H1 (cell line): ENCODE measurements around the gene NRXN2. TPM values are rescaled to one million over a fixed set of nuclear protein-coding genes. Genes with fewer than 3 reads are reported as not detected.
A peak's percentile ranks its signal among the peaks of the same experiment; 100 is the strongest.

Experiments used
- CTCF ChIA-PET: fragments of 300-600 bp; sonication (Branson Sonifier 250); formaldehyde crosslinking; loops from one replicate; lab custom pipeline; 2021; ENCODE audit not compliant: partially characterized antibody; lab: Charles Lee
- POLR2A ChIA-PET: fragments of 300-600 bp; sonication (Branson Sonifier 250); formaldehyde crosslinking; loops from one replicate; lab custom pipeline; 2021; ENCODE audit warnings: inconsistent platforms; ENCODE audit not compliant: partially characterized antibody; lab: Charles Lee
- DNase-seq, 2 experiments: peaks; one replicate each; pipeline versions ENCODE4 v3.0.0 to v3.0.0-alpha.2; 2010 to 2022; ENCODE audit warnings: low spot score in 2 of 2, low read depth in 1 of 2, mixed read lengths in 1 of 2
- FAIRE-seq: peaks from 2 replicates; lab custom pipeline; 2011; peaks lifted over from hg19 to GRCh38; lab: Jason Lieb, UNC
- H2AFZ ChIP-seq: 2 replicates; pipeline ENCODE4 v1.8.1; 2012; ENCODE audit warnings: low read length, inconsistent platforms
- H2AK5ac ChIP-seq: 2 replicates; pipeline ENCODE4 v1.6.1; 2013; ENCODE audit warnings: low read depth, low read length
- H2BK120ac ChIP-seq: replicated peaks from 2 replicates; pipeline ENCODE3; 2013; ENCODE audit warnings: low read depth, low read length, inconsistent platforms
- H2BK12ac ChIP-seq: 2 replicates; pipeline ENCODE4 v1.6.1; 2013; ENCODE audit warnings: low read depth, low read length
- H2BK15ac ChIP-seq: 2 replicates; pipeline ENCODE4 v1.6.1; 2013; ENCODE audit warnings: low read length
- H2BK20ac ChIP-seq: 2 replicates; pipeline ENCODE4 v1.6.1; 2013; ENCODE audit warnings: low read length
- H2BK5ac ChIP-seq: 2 replicates; pipeline ENCODE4 v1.6.1; 2013; ENCODE audit warnings: low read depth, low read length
- H3K14ac ChIP-seq: 2 replicates; pipeline ENCODE4 v1.6.1; 2013; ENCODE audit warnings: inconsistent platforms; ENCODE audit not compliant: insufficient read length
- H3K18ac ChIP-seq: 2 replicates; pipeline ENCODE4 v1.6.1; 2013; ENCODE audit warnings: low read length; ENCODE audit errors: extremely low read depth
- H3K23ac ChIP-seq: 2 replicates; pipeline ENCODE4 v1.6.1; 2013; ENCODE audit warnings: inconsistent platforms; ENCODE audit not compliant: insufficient read length
- H3K23me2 ChIP-seq: 2 replicates; pipeline ENCODE4 v1.6.1; 2013; ENCODE audit warnings: low read depth, low read length
- H3K27ac ChIP-seq: 2 replicates; pipeline ENCODE4 v1.6.1; 2011; ENCODE audit warnings: low read depth, low read length, inconsistent platforms
- H3K27me3 ChIP-seq, 4 experiments: replicated peaks in 1 of 4; 1 replicate in 1 of 4; 2 replicates in 3 of 4; pipeline versions ENCODE4 v1.6.1 to v1.8.1; 2011 to 2013; ENCODE audit warnings: low read length in 3 of 4, mild to moderate bottlenecking in 3 of 4, inconsistent platforms in 2 of 4, mixed read lengths in 2 of 4, moderate library complexity in 1 of 4; ENCODE audit not compliant: control insufficient read depth in 3 of 4, insufficient read depth in 3 of 4; ENCODE audit errors: extremely low read depth in 1 of 4
- H3K36me3 ChIP-seq, 4 experiments: 2 replicates each; pipeline versions ENCODE4 v1.6.1 to v1.8.1; 2011 to 2013; ENCODE audit warnings: mild to moderate bottlenecking in 4 of 4, low read length in 3 of 4, moderate library complexity in 2 of 4, control low read depth in 1 of 4, inconsistent platforms in 1 of 4; ENCODE audit not compliant: insufficient read depth in 4 of 4, control insufficient read depth in 2 of 4
- H3K4ac ChIP-seq: replicated peaks from 2 replicates; pipeline ENCODE3; 2013; ENCODE audit warnings: low read length, low read depth, mixed read lengths, inconsistent platforms; ENCODE audit not compliant: insufficient read length
- H3K4me1 ChIP-seq, 4 experiments: replicated peaks in 1 of 4; 1 replicate in 1 of 4; 2 replicates in 3 of 4; pipeline versions ENCODE4 v1.6.1 to v1.8.1; 2011 to 2013; ENCODE audit warnings: low read length in 3 of 4, inconsistent platforms in 2 of 4, mixed read lengths in 1 of 4; ENCODE audit not compliant: insufficient read depth in 4 of 4, control insufficient read depth in 3 of 4
- H3K4me2 ChIP-seq, 2 experiments: 2 replicates each; pipeline versions ENCODE4 v1.6.1 to v1.8.1; 2011 to 2013; ENCODE audit warnings: low read depth in 2 of 2, low read length in 2 of 2, control low read depth in 1 of 2, inconsistent platforms in 1 of 2, mild to moderate bottlenecking in 1 of 2; ENCODE audit not compliant: insufficient read depth in 1 of 2
- H3K4me3 ChIP-seq, 4 experiments: fragments of 200-600, 300-600 bp in 1 of 4; sonication (generic), shearing (Covaris generic), sonication (Bioruptor Twin) in 1 of 4; 2 replicates each; pipeline versions ENCODE4 v1.5.1 to v1.8.1; 2011 to 2016; ENCODE audit warnings: low read length in 4 of 4, low read depth in 3 of 4, control low read depth in 2 of 4, inconsistent platforms in 2 of 4, mild to moderate bottlenecking in 2 of 4, mixed read lengths in 1 of 4, moderate library complexity in 1 of 4; ENCODE audit not compliant: insufficient read depth in 2 of 4; ENCODE audit errors: extremely low read depth in 1 of 4
- H3K56ac ChIP-seq: replicated peaks from 2 replicates; pipeline ENCODE3; 2013; ENCODE audit warnings: low read depth, mild to moderate bottlenecking, mixed read lengths, low read length, inconsistent platforms; ENCODE audit not compliant: insufficient read length
- H3K79me1 ChIP-seq: 2 replicates; pipeline ENCODE4 v1.6.1; 2013; ENCODE audit warnings: low read depth, low read length, control low read depth
- H3K79me2 ChIP-seq, 2 experiments: 2 replicates each; pipeline versions ENCODE4 v1.6.1 to v1.8.1; 2012 to 2013; ENCODE audit warnings: low read length in 2 of 2, mild to moderate bottlenecking in 2 of 2, inconsistent platforms in 1 of 2; ENCODE audit not compliant: insufficient read depth in 2 of 2, control insufficient read depth in 1 of 2
- H3K9ac ChIP-seq, 4 experiments: replicated peaks in 1 of 4; 1 replicate in 1 of 4; 2 replicates in 3 of 4; pipeline versions ENCODE4 v1.6.1 to v1.8.1; 2011 to 2013; ENCODE audit warnings: low read depth in 3 of 4, low read length in 3 of 4, control low read depth in 2 of 4, mild to moderate bottlenecking in 2 of 4, moderate library complexity in 2 of 4, inconsistent platforms in 1 of 4; ENCODE audit errors: extremely low read depth in 1 of 4
- H3K9me3 ChIP-seq, 2 experiments: 2 replicates each; pipeline versions ENCODE4 v1.6.1 to v1.8.1; 2012 to 2013; ENCODE audit warnings: mild to moderate bottlenecking in 2 of 2, moderate library complexity in 2 of 2, control low read depth in 1 of 2, inconsistent platforms in 1 of 2, low read depth in 1 of 2, low read length in 1 of 2, mixed read lengths in 1 of 2; ENCODE audit not compliant: insufficient read depth in 2 of 2
- H4K20me1 ChIP-seq, 2 experiments: replicated peaks in 1 of 2; 2 replicates each; pipeline versions ENCODE3 to v1.8.1; 2011 to 2013; ENCODE audit warnings: inconsistent platforms in 2 of 2, low read length in 2 of 2, mild to moderate bottlenecking in 1 of 2; ENCODE audit not compliant: insufficient read depth in 2 of 2, control insufficient read depth in 1 of 2
- H4K5ac ChIP-seq: 2 replicates; pipeline ENCODE4 v1.6.1; 2013; ENCODE audit warnings: low read length, low read depth, mixed read lengths, inconsistent platforms; ENCODE audit not compliant: insufficient read length
- H4K8ac ChIP-seq: 2 replicates; pipeline ENCODE4 v1.8.0; 2013; ENCODE audit warnings: mild to moderate bottlenecking, moderate library complexity, low read length, inconsistent platforms; ENCODE audit not compliant: insufficient read depth; ENCODE audit errors: extremely low read depth
- H4K91ac ChIP-seq: replicated peaks from 2 replicates; pipeline ENCODE3; 2013; ENCODE audit warnings: low read length, mixed read lengths, inconsistent platforms; ENCODE audit not compliant: insufficient read length
- ATF3 ChIP-seq: IDR thresholded peaks from 2 replicates; pipeline ENCODE4 v1.6.1; 2011; ENCODE audit warnings: low read depth, mild to moderate bottlenecking, low read length; ENCODE audit not compliant: insufficient read depth
- BCL11A ChIP-seq, 2 experiments: IDR thresholded peaks; one replicate each; pipeline ENCODE4 v1.6.1; 2011; ENCODE audit warnings: low read depth in 2 of 2, low read length in 2 of 2, mild to moderate bottlenecking in 2 of 2
- CBX8 ChIP-seq: fragments of 300-800, 300-1000 bp; sonication (generic); IDR thresholded peaks from 2 replicates; pipeline ENCODE4 v1.7.1; 2016; ENCODE audit warnings: low read depth, low read length, borderline replicate concordance
- CHD1 ChIP-seq: IDR thresholded peaks from 2 replicates; pipeline ENCODE4 v1.6.1; 2012; ENCODE audit warnings: low read depth, low read length, improper control_type of control experiment
- HDAC6 ChIP-seq: IDR thresholded peaks from one replicate; pipeline ENCODE4 v1.7.1; 2012; ENCODE audit warnings: low read depth, mild to moderate bottlenecking, inconsistent platforms, low read length, moderate library complexity
- MAX ChIP-seq: IDR thresholded peaks from 2 replicates; pipeline ENCODE4 v1.6.1; 2012; ENCODE audit warnings: inconsistent platforms
- SIRT6 ChIP-seq: IDR thresholded peaks from one replicate; pipeline ENCODE4 v1.7.1; 2012; ENCODE audit warnings: low read length, inconsistent platforms
- SRF ChIP-seq: IDR thresholded peaks from 2 replicates; pipeline ENCODE4 v1.6.1; 2011; ENCODE audit warnings: mild to moderate bottlenecking, low read depth, low read length, moderate library complexity
- ZNF274 ChIP-seq: IDR thresholded peaks from 2 replicates; pipeline ENCODE4 v1.7.0; 2012; ENCODE audit warnings: low read length, borderline replicate concordance; ENCODE audit errors: extremely low read depth
- WGBS, 2 experiments: shearing (Covaris generic) in 1 of 2; methylation state at CpG; one replicate each; pipeline versions ENCODE4 v1.1.6 to v1.1.7; 2013 to 2015; ENCODE audit warnings: low lambda C conversion rate in 2 of 2, mixed read lengths in 2 of 2, inconsistent platforms in 1 of 2, low coverage in 1 of 2, missing lambda C conversion rate in 1 of 2; ENCODE audit not compliant: insufficient replicate concordance in 2 of 2, insufficient coverage in 1 of 2, insufficient read length in 1 of 2; ENCODE audit errors: extremely low coverage in 1 of 2, missing lambda C conversion rate in 1 of 2; 5-methylcytosine and 5-hydroxymethylcytosine counted together
- polyA plus RNA-seq, 7 experiments: library from polyadenylated mRNA; depleted of rRNA in 3 of 7; stranded (reverse) in 5 of 7; unstranded in 2 of 7; fragments of >200 nt in 5 of 7; fragments of 200-250 nt in 2 of 7; gene quantifications; 1 replicate in 5 of 7; 2 replicates in 1 of 7; 4 replicates in 1 of 7; pipeline versions ENCODE4 v1.2.1 to v1.2.3, GENCODE V29; 2011 to 2013; ENCODE audit warnings: missing spikeins in 2 of 7, mixed read lengths in 2 of 7
- total RNA-seq: library from RNA; stranded (reverse); fragmentation: NEBNext Ultra II Directional; extraction: Animal tissue kit (Norgen Biotek cat#: 25700); gene quantifications from 2 replicates; pipeline ENCODE4 v1.2.1, GENCODE V29; 2021
- TF ChIP-seq, protein P1 (sequence below): IDR thresholded peaks from 2 replicates; pipeline ENCODE4 v1.6.1; 2012; ENCODE audit warnings: inconsistent platforms

The NRXN2 gene
- total and polyA plus RNA-seq, 2 of the 8 experiments (the other 6 are each of a cell fraction or from before 2014, with no cell fraction given), result 1.3 to 11.5 TPM

DNA sequence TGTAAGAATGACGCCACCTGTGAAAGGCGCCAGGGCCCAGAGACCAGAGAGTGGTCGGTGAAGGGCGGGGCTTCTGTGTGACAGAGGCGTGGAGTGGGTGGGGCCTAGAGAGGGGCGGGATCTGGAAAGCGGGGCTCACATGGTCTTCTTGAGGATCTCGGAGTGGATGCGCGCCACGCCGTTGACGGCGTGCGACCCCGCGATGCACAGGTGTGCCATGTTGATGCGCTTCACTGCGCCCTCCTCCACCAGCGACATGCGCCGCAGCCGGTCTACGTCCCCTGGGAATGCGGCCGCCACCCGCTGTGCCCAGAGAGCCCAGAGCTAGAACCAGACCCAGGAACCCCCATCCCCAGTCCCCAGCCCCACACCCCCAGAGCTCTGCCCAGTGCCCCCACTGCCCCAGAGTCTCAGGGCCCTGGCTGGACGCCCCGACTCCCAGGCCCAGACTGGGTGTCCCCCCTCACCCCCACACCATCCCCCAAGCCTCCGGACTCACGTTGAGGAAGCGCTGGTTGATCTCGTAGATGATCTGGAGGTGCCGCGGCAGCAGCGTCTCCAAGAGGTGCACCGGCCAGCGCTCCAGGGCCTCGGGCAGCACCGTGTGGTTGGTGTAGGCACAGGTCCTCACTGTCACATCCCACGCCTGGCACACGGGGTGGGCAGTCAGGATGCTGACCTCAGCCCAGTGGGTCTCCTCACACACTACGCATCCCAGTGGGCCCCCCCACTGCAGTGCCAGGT lies 30.6 kb upstream of the NRXN2 start:
- CTCF ChIA-PET, result interaction anchor here (0.9 to 23.7 kb wide), 5 partner anchors 11 to 33 kb away, joined by 3 to 376 read pairs (median 10); partner anchors contain the start of genes PYGM, RASGRP2 and SF1
- TF ChIP-seq SIRT6 (no peak), BCL11A (IDR thresholded peaks at IDR 0.05; ENCODE audit: low read depth in 2 of 2, low read length in 2 of 2) (no peak), CBX8 (no peak), ZNF274 (no peak), HDAC6 (no peak), CHD1 (no peak), SRF (no peak), ATF3 (no peak), MAX (no peak)
- TF ChIP-seq, protein P1, sequence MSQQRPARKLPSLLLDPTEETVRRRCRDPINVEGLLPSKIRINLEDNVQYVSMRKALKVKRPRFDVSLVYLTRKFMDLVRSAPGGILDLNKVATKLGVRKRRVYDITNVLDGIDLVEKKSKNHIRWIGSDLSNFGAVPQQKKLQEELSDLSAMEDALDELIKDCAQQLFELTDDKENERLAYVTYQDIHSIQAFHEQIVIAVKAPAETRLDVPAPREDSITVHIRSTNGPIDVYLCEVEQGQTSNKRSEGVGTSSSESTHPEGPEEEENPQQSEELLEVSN, result no peak

More for the DNA sequence above, 30.6 kb upstream of the NRXN2 start:
- Histone ChIP-seq H2BK15ac (peak overlapping the region; percentile 95; the same call in 1 of the 2 replicates), H4K20me1 (no peaks in the 10 kb centered on the region), H4K8ac (no peak overlapping the region; the same call in 1 of the 2 replicates), H3K4ac (no peak overlapping the region), H3K4me2 (no peak overlapping the region), H3K79me2 (no peaks in the 10 kb centered on the region), H3K18ac (no peak overlapping the region), H2BK120ac (no peak overlapping the region), H2AFZ (no peak overlapping the region), H3K27ac (no peak overlapping the region), H2BK20ac (no peak overlapping the region; the same call in 1 of the 2 replicates), H3K56ac (no peak overlapping the region), H3K23me2 (no peaks in the 10 kb centered on the region), H2BK12ac (peak overlapping the region; percentile 44; the same call in 1 of the 2 replicates), H3K79me1 (no peaks in the 10 kb centered on the region), H3K23ac (no peak overlapping the region), H3K9ac (no peak overlapping the region), H3K4me3 (no peak overlapping the region), H3K14ac (no peak overlapping the region), H2BK5ac (no peak overlapping the region), H3K9me3 (no peaks in the 10 kb centered on the region), H2AK5ac (0 out of 2 replicates have a peak overlapping the region, but pooled peaks have one; percentile 5), H3K27me3 (no peaks in the 10 kb centered on the region), H4K5ac (no peak overlapping the region), H3K4me1 (peaks cover 0 to 8% (median 3%) of the 10 kb centered on the region in 4 experiments; a peak in 4 of 7 replicates), H3K36me3 (no peaks in the 10 kb centered on the region; a peak in 1 of 8 replicates), H4K91ac (peak overlapping the region; percentile 80)
- FAIRE-seq (no peak), DNase-seq (no peak)
- POLR2A ChIA-PET, result interaction anchor here (29.2 to 42.9 kb wide), 2 partner anchors 4 to 12 kb away, joined by 1087 read pairs; partner anchors contain the start of genes PYGM, RASGRP2 and SF1
- WGBS, 2 experiments, result 95% methylated on average over 17 of the region's 43 CpGs; no CpG with 5 or more reads in 1 of the 2 experiments
